CD8-positive, alpha-beta memory T cell (primary cell): ENCODE measurements around the gene KCTD11. TPM values are rescaled to one million over a fixed set of nuclear protein-coding genes. Genes with fewer than 3 reads are reported as not detected.
"Not testable (repeated sequence)": the region's sequence is repeated elsewhere in the genome, so short reads cannot be mapped to it uniquely, and the experiment has no call there.

Source experiments
- CTCF ChIA-PET: fragments of 350-600 bp; sonication (Branson Sonifier 250); formaldehyde crosslinking; loops from one replicate; lab custom pipeline; 2021; ENCODE audit warnings: antibody characterized with exemption; lab: Charles Lee
- POLR2A ChIA-PET: fragments of 350-600 bp; sonication (Branson Sonifier 250); formaldehyde crosslinking; loops from one replicate; lab custom pipeline; 2021; ENCODE audit warnings: antibody characterized with exemption; lab: Charles Lee
- DNase-seq, 5 donors: peaks; one replicate each; pipeline versions ENCODE4 v3.0.0 to v3.0.0-alpha.2; 2020 to 2022; ENCODE audit warnings: mixed read lengths in 1 of 5
- H3K27ac ChIP-seq: one replicate; pipeline ENCODE4 v1.7.0; 2013; ENCODE audit warnings: low read depth, mild to moderate bottlenecking, low read length, moderate library complexity
- H3K27me3 ChIP-seq: 2 replicates; pipeline ENCODE4 v1.7.0; 2013; ENCODE audit warnings: low read length, mild to moderate bottlenecking; ENCODE audit not compliant: insufficient read depth, poor library complexity, severe bottlenecking
- H3K36me3 ChIP-seq: 2 replicates; pipeline ENCODE4 v1.7.0; 2013; ENCODE audit warnings: mild to moderate bottlenecking, low read length, moderate library complexity; ENCODE audit not compliant: insufficient read depth
- H3K4me1 ChIP-seq: 2 replicates; pipeline ENCODE4 v1.7.0; 2013; ENCODE audit warnings: mild to moderate bottlenecking, low read length, moderate library complexity; ENCODE audit not compliant: insufficient read depth
- H3K4me3 ChIP-seq: 2 replicates; pipeline ENCODE4 v1.7.0; 2013; ENCODE audit warnings: mild to moderate bottlenecking, low read length
- H3K9me3 ChIP-seq: 2 replicates; pipeline ENCODE4 v1.7.0; 2013; ENCODE audit warnings: mild to moderate bottlenecking, low read length
- H3K27ac Mint-ChIP-seq, 8 donors: one replicate each; pipeline ENCODE4 v1.8.0; 2020 to 2021; ENCODE audit warnings: mixed read lengths in 8 of 8, mild to moderate bottlenecking in 6 of 8, inconsistent platforms in 3 of 8, moderate library complexity in 3 of 8
- H3K27me3 Mint-ChIP-seq, 2 donors: one replicate each; pipeline ENCODE4 v1.8.0; 2020 to 2021; ENCODE audit warnings: mixed read lengths in 2 of 2, mild to moderate bottlenecking in 1 of 2, moderate library complexity in 1 of 2
- H3K36me3 Mint-ChIP-seq, 3 donors: one replicate each; pipeline ENCODE4 v1.8.0; 2020 to 2021; ENCODE audit warnings: mixed read lengths in 3 of 3, inconsistent platforms in 1 of 3, mild to moderate bottlenecking in 1 of 3
- H3K4me1 Mint-ChIP-seq, 3 donors: one replicate each; pipeline ENCODE4 v1.8.0; 2020 to 2021; ENCODE audit warnings: mixed read lengths in 3 of 3, inconsistent platforms in 1 of 3, mild to moderate bottlenecking in 1 of 3
- H3K4me3 Mint-ChIP-seq, 7 donors: one replicate each; pipeline ENCODE4 v1.8.0; 2020 to 2021; ENCODE audit warnings: mixed read lengths in 7 of 7, mild to moderate bottlenecking in 6 of 7, moderate library complexity in 4 of 7, inconsistent platforms in 2 of 7
- H3K9me3 Mint-ChIP-seq, 5 donors: one replicate each; pipeline ENCODE4 v1.8.0; 2020 to 2022; ENCODE audit warnings: mixed read lengths in 5 of 5, mild to moderate bottlenecking in 3 of 5, moderate library complexity in 2 of 5, inconsistent platforms in 1 of 5
- polyA plus RNA-seq: library from polyadenylated mRNA; unstranded; fragments of 300-500 nt; fragmentation: Illumina TruSeq; gene quantifications from one replicate; pipeline ENCODE4 v1.2.3, GENCODE V29; 2021
- total RNA-seq, 2 experiments: library from RNA; stranded (reverse); gene quantifications; one replicate each; pipeline ENCODE4 v1.2.3, GENCODE V29; 2021

The KCTD11 gene
- total and polyA plus RNA-seq, 3 experiments from 2014 or later: 1.9 to 5.1 (median 4.6) TPM

DNA sequence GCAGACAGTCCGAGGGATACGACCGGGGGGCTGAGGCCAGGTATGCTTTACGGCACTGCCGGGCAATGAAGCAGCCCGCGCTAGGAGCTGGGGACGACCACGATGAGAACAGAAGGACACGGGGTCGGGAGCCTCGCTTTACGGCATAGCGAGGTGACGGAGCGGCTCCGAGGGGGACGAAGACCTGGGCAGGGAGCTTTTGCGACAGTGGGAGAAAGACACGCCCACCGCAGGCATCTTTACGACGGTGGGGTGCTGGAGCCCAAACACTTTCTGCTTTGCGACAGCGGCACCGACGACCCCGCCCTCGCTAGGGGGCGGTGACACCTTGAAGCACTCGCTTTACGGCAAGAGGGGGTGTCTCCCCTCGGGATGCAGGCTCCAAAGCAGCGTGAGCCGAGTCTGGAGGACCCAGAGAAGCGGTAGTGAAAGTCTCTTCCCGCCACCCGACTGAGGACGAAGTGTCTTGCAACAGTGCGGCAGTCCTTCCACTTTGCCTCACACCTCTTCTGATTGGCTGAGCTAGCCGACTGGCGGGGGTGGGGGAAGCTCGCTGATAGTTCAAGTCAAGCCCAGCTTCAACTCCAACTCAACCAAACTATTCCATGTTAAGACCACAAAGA is 22.5 kb upstream of the KCTD11 start:
- Mint-ChIP-seq H3K27me3 (peaks cover 0 to 2% of the 10 kb centered on the region in 2 donors), H3K9me3 (no peaks in the 10 kb centered on the region), H3K4me1 (peaks cover 33 to 54% (median 42%) of the 10 kb centered on the region in 3 donors), H3K27ac (peak overlapping the region; percentile 95 to 99 (median 97)), H3K36me3 (peaks cover 0 to 33% (median 0%) of the 10 kb centered on the region in 3 donors), H3K4me3 (peak overlapping the region; percentile 91 to 99 (median 97))
- peaks cover 43% of the 10 kb centered on the region for H3K4me1 ChIP-seq
- ChIA-PET POLR2A (interaction anchor here (0.7 to 2.5 kb wide), 17 partner anchors 10 to 358 kb away, joined by 3 to 21 read pairs (median 4); partner anchors contain the start of genes DVL2, GABARAP, GPS2 and KCTD11), CTCF (interaction anchor here (0.6 to 9.8 kb wide), 14 partner anchors 8 to 358 kb away, joined by 3 to 85 read pairs (median 5); partner anchors contain the start of genes ACAP1, TMEM95 and TP53)
- no peaks in the 10 kb centered on the region for H3K9me3 ChIP-seq
- H3K27ac ChIP-seq: peak overlapping the region; percentile 82
- H3K4me3 ChIP-seq: peak overlapping the region; percentile 79
- no peaks in the 10 kb centered on the region for H3K36me3 ChIP-seq
- H3K27me3 ChIP-seq: no peaks in the 10 kb centered on the region
- DNase-seq: peak; percentile 92 to 98 (median 97)

DNA sequence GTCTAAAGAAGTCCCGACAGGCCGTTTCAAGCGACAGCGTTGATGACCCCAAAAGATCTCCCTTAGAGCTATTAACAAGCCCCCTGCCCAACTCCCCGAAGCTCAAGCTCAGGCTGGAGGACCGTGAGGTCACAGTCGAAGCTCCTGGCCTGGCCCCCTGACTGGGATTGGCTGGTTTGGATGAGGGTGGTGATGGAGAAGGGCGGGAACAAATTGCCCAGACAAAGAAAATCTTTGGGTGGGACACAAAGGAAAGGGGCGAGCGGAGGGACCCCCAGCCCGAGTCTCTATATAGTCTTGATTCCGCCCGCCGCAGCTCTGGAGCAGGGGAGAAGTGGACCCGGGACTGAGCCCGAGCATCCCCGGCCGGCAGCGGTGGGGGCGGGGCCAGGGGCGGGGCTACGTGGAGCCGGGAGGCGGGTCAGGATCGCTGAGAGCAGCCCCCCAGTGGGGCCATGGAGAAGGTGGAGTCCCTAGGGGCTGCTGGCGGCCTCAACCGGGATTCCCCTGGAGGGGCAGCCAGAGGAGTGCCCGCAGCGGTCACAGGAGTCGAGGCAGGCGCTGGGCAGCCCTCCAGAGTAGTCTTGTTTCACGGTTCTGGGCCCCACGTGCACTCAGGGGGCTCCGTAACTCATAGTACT is 21.8 kb upstream of the KCTD11 start:
- peaks cover 0 to 2% of the 10 kb centered on the region in 2 donors for H3K27me3 Mint-ChIP-seq

DNA sequence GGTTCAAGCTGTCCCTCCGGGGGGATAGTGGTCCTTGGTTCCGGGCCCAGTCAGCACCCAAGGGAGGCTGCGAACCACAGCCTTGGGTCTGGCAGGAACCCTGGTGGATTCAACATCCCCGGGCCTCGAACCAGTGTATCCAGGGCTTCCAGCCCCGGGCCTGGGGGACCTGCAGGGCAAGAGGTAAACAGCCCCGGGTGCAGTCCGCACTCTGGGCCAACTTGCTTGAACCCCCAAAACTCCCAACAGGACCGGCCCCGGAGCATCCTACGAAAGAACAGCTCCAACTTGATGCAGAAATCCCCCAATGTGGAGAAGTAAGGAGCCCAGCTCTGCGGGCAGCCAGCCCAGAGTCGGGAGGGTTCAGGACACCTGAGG is 21.3 kb upstream of the KCTD11 start:
- POLR2A ChIA-PET: interaction anchor here (1.3 to 2.5 kb wide), 3 partner anchors 15 to 20 kb away, joined by 4 to 21 read pairs (median 11); partner anchors contain the start of genes GPS2 and KCTD11

More for the DNA sequence above, 21.8 kb upstream of the KCTD11 start:
- Mint-ChIP-seq H3K27ac (peak overlapping the region; percentile 95 to 99 (median 97)), H3K4me3 (peak overlapping the region; percentile 91 to 99 (median 97)), H3K9me3 (no peaks in the 10 kb centered on the region), H3K36me3 (peaks cover 0 to 27% (median 0%) of the 10 kb centered on the region in 3 donors), H3K4me1 (peaks cover 36 to 60% (median 46%) of the 10 kb centered on the region in 3 donors)
- peak overlapping the region; percentile 82 for H3K27ac ChIP-seq
- no peaks in the 10 kb centered on the region for H3K36me3 ChIP-seq
- CTCF ChIA-PET: interaction anchor here (0.6 to 9.8 kb wide), 15 partner anchors 8 to 357 kb away, joined by 3 to 85 read pairs (median 5); partner anchors contain the start of genes ACAP1, TMEM95 and TP53
- peak; percentile 70 to 87 (median 81) for DNase-seq
- POLR2A ChIA-PET: interaction anchor here (0.7 to 2.5 kb wide), 17 partner anchors 9 to 357 kb away, joined by 3 to 21 read pairs (median 4); partner anchors contain the start of genes DVL2, GABARAP, GPS2 and KCTD11
- no peaks in the 10 kb centered on the region for H3K27me3 ChIP-seq
- H3K4me1 ChIP-seq: peaks cover 47% of the 10 kb centered on the region
- peak overlapping the region; percentile 79 for H3K4me3 ChIP-seq
- no peaks in the 10 kb centered on the region for H3K9me3 ChIP-seq

DNA sequence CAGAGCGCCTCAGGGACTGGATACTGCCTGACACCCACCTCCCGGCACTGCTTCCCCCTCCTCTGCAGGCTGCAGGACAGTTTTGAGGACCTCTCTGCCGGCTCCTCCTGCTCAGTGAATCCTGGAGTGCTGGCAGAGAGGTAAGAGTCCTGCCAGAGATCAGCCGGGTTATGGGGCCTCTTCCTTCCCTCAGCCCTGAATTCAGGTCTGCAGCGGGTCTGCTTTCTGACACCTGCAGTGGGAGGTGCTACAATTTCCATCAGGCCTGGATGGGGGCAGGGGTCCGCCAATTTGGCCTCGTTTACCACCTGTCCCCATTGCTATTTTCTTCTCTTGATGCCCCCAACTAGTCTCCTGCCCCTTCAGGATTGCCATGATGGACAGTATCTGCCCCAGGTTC is 19.9 kb upstream of the KCTD11 start:
- Histone ChIP-seq H3K27me3 (no peaks in the 10 kb centered on the region), H3K4me3 (peak overlapping the region; percentile 29), H3K36me3 (no peaks in the 10 kb centered on the region), H3K4me1 (peaks cover 60% of the 10 kb centered on the region), H3K27ac (no peak overlapping the region), H3K9me3 (no peaks in the 10 kb centered on the region)
- ChIA-PET POLR2A (interaction anchor here (0.6 kb wide), 1 partner anchor 36 kb away, joined by 6 read pairs; no protein-coding TSS in a partner anchor), CTCF (no interaction called here)
- no peak for DNase-seq
- H3K27me3 Mint-ChIP-seq: peaks cover 0 to 2% of the 10 kb centered on the region in 2 donors
- no peaks in the 10 kb centered on the region for H3K9me3 Mint-ChIP-seq
- H3K4me1 Mint-ChIP-seq: peaks cover 49 to 76% (median 61%) of the 10 kb centered on the region in 3 donors
- H3K4me3 Mint-ChIP-seq: peak overlapping the region; percentile 38 to 87 (median 60)
- peak overlapping the region in 7 of 8 donors; percentile 6 to 92 (median 65) for H3K27ac Mint-ChIP-seq
- peaks cover 0 to 16% (median 0%) of the 10 kb centered on the region in 3 donors for H3K36me3 Mint-ChIP-seq

More for the DNA sequence above, 21.3 kb upstream of the KCTD11 start:
- H3K27ac Mint-ChIP-seq: peak overlapping the region in 4 of 8 donors; percentile 14 to 99 (median 97)
- H3K4me3 Mint-ChIP-seq: peak overlapping the region; percentile 91 to 99 (median 97)
- peaks cover 0 to 2% of the 10 kb centered on the region in 2 donors for H3K27me3 Mint-ChIP-seq
- Histone ChIP-seq H3K27me3 (no peaks in the 10 kb centered on the region), H3K36me3 (no peaks in the 10 kb centered on the region), H3K4me3 (peak overlapping the region; percentile 79), H3K4me1 (peaks cover 52% of the 10 kb centered on the region), H3K27ac (peak overlapping the region; percentile 82), H3K9me3 (no peaks in the 10 kb centered on the region)
- H3K9me3 Mint-ChIP-seq: no peaks in the 10 kb centered on the region
- DNase-seq: no peak
- peaks cover 0 to 22% (median 0%) of the 10 kb centered on the region in 3 donors for H3K36me3 Mint-ChIP-seq
- CTCF ChIA-PET: interaction anchor here (1.0 to 1.6 kb wide), 7 partner anchors 9 to 106 kb away, joined by 3 to 6 read pairs (median 5); no protein-coding TSS in a partner anchor
- H3K4me1 Mint-ChIP-seq: peaks cover 41 to 65% (median 51%) of the 10 kb centered on the region in 3 donors

DNA sequence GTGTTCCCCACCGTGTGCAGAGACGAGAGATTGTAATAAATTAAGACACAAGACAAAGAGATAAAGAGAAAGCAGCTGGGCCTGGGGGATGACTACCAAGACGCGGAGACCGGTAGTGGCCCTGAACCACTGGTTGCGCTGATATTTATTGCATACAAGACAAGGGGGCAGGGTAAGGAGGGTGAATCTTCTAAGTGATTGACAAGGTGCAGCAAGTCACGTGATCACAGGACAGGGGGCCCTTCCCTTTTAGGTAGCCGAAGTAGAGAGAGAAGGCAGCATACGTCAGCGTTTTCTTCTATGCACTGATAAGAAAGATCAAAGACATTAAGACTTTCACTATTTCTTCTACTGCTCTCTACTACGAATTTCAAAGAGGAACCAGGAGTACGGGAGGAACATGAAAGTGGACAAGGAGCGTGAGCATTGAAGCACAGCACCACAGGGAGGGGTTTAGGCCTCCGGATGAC is 19.3 kb upstream of the KCTD11 start:
- H3K4me1 Mint-ChIP-seq: peaks cover 54 to 76% (median 67%) of the 10 kb centered on the region in 3 donors
- H3K4me1 ChIP-seq: peaks cover 66% of the 10 kb centered on the region
- H3K36me3 Mint-ChIP-seq: peaks cover 0 to 20% (median 3%) of the 10 kb centered on the region in 3 donors
- H3K27me3 Mint-ChIP-seq, CTCF ChIA-PET, H3K27ac ChIP-seq, POLR2A ChIA-PET, H3K9me3 Mint-ChIP-seq, H3K36me3 ChIP-seq, H3K27me3 ChIP-seq, H3K9me3 ChIP-seq: not testable (repeated sequence)
- peak in 4 of 5 donors; percentile 30 to 71 (median 54) for DNase-seq
- H3K4me3 ChIP-seq: peak overlapping the region; percentile 29
- peak overlapping the region; percentile 6 to 92 (median 81) for H3K27ac Mint-ChIP-seq
- H3K4me3 Mint-ChIP-seq: peak overlapping the region; percentile 38 to 87 (median 60)

DNA sequence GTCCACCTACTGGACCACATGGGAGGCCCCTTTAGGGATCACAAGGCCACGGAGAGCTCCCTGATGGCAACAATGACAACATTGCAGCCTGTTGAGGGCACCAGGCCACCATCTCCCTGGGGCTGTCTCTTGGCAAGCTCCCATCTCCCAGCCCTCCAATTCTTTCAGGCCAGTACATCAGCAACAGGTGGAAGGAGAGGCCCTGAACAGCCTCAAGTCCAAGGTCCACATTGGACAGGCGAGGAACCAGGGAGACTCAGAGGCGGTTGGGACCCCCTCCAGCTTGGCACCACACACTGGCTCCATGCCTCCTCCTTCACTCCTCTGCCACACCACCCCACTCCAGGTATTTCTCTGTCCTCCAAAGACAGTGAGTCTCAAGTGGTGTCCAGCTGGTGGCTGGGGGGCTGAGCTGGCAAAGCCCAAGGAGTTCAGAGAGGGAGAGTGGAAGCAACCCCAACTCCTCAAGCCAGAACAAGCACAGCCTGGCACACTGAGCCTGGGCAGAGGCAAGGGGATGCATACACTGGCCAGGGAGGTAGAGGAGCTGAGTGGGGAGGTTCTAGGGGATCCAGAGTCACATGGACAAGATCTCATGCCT is 16.9 kb upstream of the KCTD11 start:
- Histone ChIP-seq H3K27ac (no peak overlapping the region), H3K9me3 (no peaks in the 10 kb centered on the region), H3K4me3 (no peak overlapping the region), H3K4me1 (peaks cover 76% of the 10 kb centered on the region), H3K27me3 (no peaks in the 10 kb centered on the region), H3K36me3 (peaks cover 6% of the 10 kb centered on the region)
- H3K27me3 Mint-ChIP-seq: no peaks in the 10 kb centered on the region
- no peak for DNase-seq
- peak overlapping the region; percentile 81 to 98 (median 96) for H3K27ac Mint-ChIP-seq
- H3K4me3 Mint-ChIP-seq: peak overlapping the region; percentile 44 to 98 (median 92)
- peaks cover 47 to 70% (median 67%) of the 10 kb centered on the region in 3 donors for H3K4me1 Mint-ChIP-seq
- ChIA-PET CTCF (interaction anchor here (1.4 to 8.9 kb wide), 7 partner anchors 10 to 352 kb away, joined by 3 to 85 read pairs (median 7); partner anchors contain the start of genes NEURL4, TMEM95 and TP53), POLR2A (interaction anchor here (0.5 to 0.8 kb wide), 2 partner anchors 11 to 140 kb away, joined by 3 to 4 read pairs; no protein-coding TSS in a partner anchor)
- peaks cover 0 to 26% (median 7%) of the 10 kb centered on the region in 3 donors for H3K36me3 Mint-ChIP-seq
- H3K9me3 Mint-ChIP-seq: no peaks in the 10 kb centered on the region

DNA sequence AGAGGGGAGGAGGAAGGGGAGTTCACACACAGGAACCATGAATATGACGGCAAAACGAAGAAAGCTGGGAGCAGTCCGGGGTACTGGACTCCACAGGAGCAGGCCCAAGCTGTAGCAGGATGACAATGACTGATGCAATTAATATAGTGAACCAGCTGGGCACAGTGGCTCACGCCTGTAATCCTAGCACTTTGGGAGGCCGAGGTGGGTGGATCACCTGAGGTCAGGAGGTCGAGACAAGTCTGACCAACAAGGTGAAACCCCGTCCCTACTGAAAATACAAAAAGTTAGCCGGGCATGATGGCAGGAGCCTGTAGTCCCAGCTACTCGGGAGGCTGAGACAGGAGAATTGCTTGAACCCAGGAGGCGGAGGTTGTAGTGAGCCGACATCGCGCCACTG is 16.2 kb upstream of the KCTD11 start:
- peaks cover 0 to 31% (median 7%) of the 10 kb centered on the region in 3 donors for H3K36me3 Mint-ChIP-seq
- H3K4me1 Mint-ChIP-seq: peaks cover 46 to 68% (median 67%) of the 10 kb centered on the region in 3 donors
- not testable (repeated sequence) for DNase-seq, H3K27ac ChIP-seq, H3K27me3 ChIP-seq, H3K27me3 Mint-ChIP-seq, H3K36me3 ChIP-seq, H3K9me3 ChIP-seq, H3K9me3 Mint-ChIP-seq
- POLR2A ChIA-PET: interaction anchor here (0.5 to 2.2 kb wide), 20 partner anchors 9 to 351 kb away, joined by 3 to 24 read pairs (median 4); partner anchors contain the start of genes GABARAP, GPS2, MPDU1 and POLR2A
- Histone ChIP-seq H3K4me3 (peak overlapping the region; percentile 99), H3K4me1 (peaks cover 73% of the 10 kb centered on the region)
- peak overlapping the region; percentile 81 to 98 (median 97) for H3K27ac Mint-ChIP-seq
- CTCF ChIA-PET: interaction anchor here (1.2 to 8.9 kb wide), 11 partner anchors 10 to 352 kb away, joined by 3 to 85 read pairs (median 7); partner anchors contain the start of genes NEURL4, TMEM102, TMEM95 and TP53
- peak overlapping the region; percentile 88 to 98 (median 93) for H3K4me3 Mint-ChIP-seq
